ENCODE measurements around the gene KCNQ1. TPM values are rescaled to one million over a fixed set of nuclear protein-coding genes. Genes with fewer than 3 reads are reported as not detected.

The KCNQ1 gene
- total RNA-seq, 3 donors from 2014 or later, result 15.5 to 44.7 (median 37.4) TPM

DNA sequence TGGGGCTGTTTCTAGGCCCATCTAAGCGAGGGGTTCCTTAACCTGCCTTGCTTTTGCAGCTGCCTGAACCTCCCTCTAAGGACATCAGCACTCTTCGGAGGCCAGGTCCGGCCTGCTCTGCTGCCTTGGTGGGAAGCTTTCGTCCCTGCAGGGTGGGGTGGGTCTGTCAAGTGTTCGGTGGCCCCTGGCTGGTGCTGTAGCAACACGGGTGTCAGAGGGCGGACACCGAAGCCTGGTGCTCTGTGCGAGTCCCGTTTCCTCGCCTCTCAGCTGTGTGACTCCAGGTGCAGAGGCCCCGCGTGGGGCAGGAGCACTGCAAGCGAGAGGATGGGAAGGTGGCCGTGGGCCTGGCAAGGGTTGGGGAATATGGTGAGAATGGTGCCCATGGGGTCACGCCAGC is 376.2 kb downstream of the KCNQ1 start:
- peak in 1 of 3 donors; percentile 26 for DNase-seq
- intact Hi-C loops (cut with DNase I, micrococcal nuclease), result no loop called here
- Histone ChIP-seq H3K4me1 (ENCODE audit: low read depth) (no peaks in the 10 kb centered on the region), H3K4me3 (no peak overlapping the region), H3K36me3 (ENCODE audit: low read depth) (no peaks in the 10 kb centered on the region), H3K9me3 (peaks cover 23% of the 10 kb centered on the region)
- ATAC-seq, result no peak
- TF ChIP-seq, protein P1, sequence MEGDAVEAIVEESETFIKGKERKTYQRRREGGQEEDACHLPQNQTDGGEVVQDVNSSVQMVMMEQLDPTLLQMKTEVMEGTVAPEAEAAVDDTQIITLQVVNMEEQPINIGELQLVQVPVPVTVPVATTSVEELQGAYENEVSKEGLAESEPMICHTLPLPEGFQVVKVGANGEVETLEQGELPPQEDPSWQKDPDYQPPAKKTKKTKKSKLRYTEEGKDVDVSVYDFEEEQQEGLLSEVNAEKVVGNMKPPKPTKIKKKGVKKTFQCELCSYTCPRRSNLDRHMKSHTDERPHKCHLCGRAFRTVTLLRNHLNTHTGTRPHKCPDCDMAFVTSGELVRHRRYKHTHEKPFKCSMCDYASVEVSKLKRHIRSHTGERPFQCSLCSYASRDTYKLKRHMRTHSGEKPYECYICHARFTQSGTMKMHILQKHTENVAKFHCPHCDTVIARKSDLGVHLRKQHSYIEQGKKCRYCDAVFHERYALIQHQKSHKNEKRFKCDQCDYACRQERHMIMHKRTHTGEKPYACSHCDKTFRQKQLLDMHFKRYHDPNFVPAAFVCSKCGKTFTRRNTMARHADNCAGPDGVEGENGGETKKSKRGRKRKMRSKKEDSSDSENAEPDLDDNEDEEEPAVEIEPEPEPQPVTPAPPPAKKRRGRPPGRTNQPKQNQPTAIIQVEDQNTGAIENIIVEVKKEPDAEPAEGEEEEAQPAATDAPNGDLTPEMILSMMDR (IDR thresholded peaks at IDR 0.05), result no peak

DNA sequence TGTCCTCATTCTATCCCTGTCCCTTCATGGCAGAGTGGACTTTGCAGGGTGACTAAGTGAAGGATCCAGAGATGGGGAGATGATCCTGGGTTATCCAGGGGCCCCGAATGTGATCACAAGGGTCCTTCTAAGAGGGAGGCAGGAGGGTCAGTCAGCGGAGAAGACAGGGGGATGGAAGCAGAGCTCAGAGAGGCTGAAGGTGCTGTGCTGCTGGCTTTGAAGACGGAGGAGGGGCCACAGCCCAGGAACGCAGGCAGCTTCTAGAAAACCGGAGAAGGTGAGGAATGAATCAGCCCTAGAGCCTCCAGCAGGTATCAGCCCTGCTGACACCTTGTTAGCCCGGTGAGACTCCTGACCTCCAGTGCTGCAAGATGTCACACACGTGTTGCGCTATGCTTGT is 377.1 kb downstream of the KCNQ1 start:
- TF ChIP-seq, protein P1 (IDR thresholded peaks at IDR 0.05), result no peak
- Histone ChIP-seq H3K9me3 (peaks cover 19% of the 10 kb centered on the region), H3K36me3 (ENCODE audit: low read depth) (no peaks in the 10 kb centered on the region), H3K4me3 (no peak overlapping the region), H3K4me1 (ENCODE audit: low read depth) (no peaks in the 10 kb centered on the region)
- intact Hi-C loops (cut with DNase I, micrococcal nuclease), result no loop called here
- ATAC-seq, result no peak
- peak in 1 of 3 donors; percentile 13 for DNase-seq

DNA sequence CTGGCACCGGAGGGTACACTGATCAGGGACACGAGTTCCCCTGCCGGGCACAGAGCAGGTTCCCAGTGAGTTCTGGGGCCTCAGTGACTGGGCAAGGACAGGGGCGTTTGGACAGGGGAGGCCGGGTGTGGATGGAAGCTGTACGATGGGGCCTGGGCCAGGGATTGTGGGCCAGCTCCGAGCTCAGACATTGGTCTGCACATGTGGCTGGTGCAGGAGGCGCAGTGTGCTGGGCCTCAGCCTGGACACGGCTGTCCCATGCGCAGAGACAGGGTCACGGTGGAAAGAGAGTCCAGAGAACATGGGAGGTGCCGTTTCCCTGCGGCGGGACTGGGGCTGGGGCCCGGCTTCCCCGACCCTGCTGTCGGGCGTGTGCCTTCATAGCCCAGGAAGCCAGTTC is 380.0 kb downstream of the KCNQ1 start:
- TF ChIP-seq, protein P1 (IDR thresholded peaks at IDR 0.05), result no peak
- H3K4me1 ChIP-seq (ENCODE audit: low read depth), result no peaks in the 10 kb centered on the region
- no peaks in the 10 kb centered on the region for H3K36me3 ChIP-seq (ENCODE audit: low read depth)
- H3K4me3 ChIP-seq, result no peak overlapping the region
- H3K9me3 ChIP-seq, result peaks cover 8% of the 10 kb centered on the region
- ATAC-seq, result peak; percentile 25
- DNase-seq, result no peak
- intact Hi-C loops (cut with DNase I, micrococcal nuclease), result no loop called here

DNA sequence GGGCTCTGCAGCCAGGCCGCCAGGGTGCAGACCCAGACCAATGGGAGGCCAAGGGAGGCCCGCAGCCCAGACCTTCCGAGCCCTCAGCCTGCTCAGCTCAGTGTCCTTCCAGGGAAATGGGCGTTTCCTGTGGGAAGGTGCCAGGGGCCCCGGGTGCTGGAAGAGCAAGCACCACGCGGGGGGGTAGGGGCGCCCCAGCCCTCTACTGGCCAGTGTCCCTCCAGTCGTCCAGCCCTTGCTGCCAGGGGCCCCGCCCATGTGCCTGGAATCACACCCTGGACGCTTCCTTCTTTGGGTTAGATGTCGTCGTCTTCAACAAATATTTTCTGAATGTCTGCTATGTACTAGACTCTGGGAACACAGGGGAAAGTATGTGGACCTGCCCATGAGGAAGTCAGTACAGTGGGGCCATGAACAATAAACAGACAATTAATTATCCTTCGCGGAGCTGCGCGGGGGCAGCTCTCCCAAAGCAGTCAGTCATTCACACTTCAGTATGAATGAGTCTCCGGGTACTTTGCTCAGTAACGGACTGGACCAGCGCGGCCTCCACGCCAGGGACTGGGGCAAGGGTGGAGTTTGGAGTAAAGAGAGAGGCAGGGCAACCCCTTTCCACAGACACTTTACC is 380.6 kb downstream of the KCNQ1 start:
- intact Hi-C loops (cut with DNase I, micrococcal nuclease), result no loop called here
- H3K4me3 ChIP-seq, result no peak overlapping the region
- no peaks in the 10 kb centered on the region for H3K4me1 ChIP-seq (ENCODE audit: low read depth)
- TF ChIP-seq, protein P1 (IDR thresholded peaks at IDR 0.05), result no peak
- H3K9me3 ChIP-seq, result peaks cover 8% of the 10 kb centered on the region
- DNase-seq (peak; percentile 49 to 85 (median 70)), ATAC-seq (peak; percentile 64)
- no peaks in the 10 kb centered on the region for H3K36me3 ChIP-seq (ENCODE audit: low read depth)

DNA sequence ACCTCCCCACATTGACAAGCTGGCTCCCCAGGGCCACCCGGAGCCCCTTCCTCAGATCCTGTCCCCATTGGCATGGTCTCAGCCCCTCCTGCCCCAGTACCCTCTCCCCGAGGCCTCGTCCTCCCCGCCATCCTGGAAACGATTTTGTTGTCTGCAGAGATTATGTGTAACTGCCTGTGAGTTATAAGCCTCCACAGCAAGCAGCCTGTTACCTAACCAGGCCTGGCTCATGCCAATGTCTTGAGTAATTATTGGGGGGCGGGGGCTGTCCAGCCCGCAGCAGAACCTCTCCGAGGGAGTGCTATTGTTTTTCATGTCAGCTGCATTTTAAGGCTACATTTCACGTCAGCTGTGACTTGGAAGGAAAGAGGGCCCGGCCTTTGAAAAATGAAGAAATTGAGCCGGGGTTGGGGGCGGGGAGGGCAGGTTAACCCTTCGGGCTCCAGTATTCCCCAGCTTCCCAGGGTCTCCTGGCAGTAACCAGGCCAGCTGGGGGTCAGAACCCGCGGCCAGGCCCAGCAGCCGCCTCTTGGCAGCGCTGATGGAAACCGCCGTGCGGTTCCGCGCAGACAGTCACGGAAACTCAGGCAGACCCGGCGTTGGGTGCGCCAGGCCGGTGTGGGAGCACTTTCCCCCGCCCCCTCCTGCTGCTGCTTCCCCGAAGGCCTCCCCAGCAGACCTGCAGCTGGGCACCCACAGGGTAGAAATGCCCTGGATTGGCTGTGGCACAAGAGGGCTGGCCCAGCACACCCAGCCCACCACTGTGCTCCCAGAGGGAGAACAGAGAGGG is 381.3 kb downstream of the KCNQ1 start:
- TF ChIP-seq, protein P1 (IDR thresholded peaks at IDR 0.05), result no peak
- intact Hi-C loops (cut with DNase I, micrococcal nuclease), result no loop called here
- Histone ChIP-seq H3K4me3 (no peak overlapping the region), H3K9me3 (peaks cover 8% of the 10 kb centered on the region), H3K4me1 (ENCODE audit: low read depth) (no peaks in the 10 kb centered on the region), H3K36me3 (ENCODE audit: low read depth) (no peaks in the 10 kb centered on the region)
- ATAC-seq (peak; percentile 64), DNase-seq (peak; percentile 37 to 66 (median 54))
